ENCODE measurements around the gene OR52B2.

The OR52B2 gene

DNA sequence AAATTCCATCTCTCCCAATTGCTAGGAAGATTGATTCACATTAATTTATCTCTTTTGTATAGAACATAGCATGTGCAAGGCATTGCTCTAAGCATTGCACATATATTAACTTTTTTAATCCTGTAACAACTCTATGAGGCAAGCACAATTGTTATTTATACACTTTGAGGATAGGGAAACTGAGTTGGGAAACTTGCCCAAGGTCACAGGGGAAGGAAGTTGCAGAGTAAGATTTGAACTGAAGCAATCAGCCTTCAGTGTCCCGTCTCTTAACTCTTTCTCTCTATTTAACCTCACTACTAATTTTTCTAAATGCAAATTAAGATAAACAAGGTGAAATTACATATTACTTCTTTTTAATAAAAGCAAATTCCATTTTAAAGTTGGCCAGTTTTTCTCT lies 40.5 kb downstream of the OR52B2 start:
- no peaks in the 10 kb centered on the region for H3K36me3 ChIP-seq
- H3K27ac ChIP-seq, result no peak overlapping the region
- no peaks in the 10 kb centered on the region for H3K27me3 ChIP-seq
- DNase-seq, result no peak
- H3K4me3 ChIP-seq, result no peak overlapping the region
- no peaks in the 10 kb centered on the region for H3K9me3 ChIP-seq
- no peaks in the 10 kb centered on the region for H3K4me1 ChIP-seq
- TF ChIP-seq, protein P1, sequence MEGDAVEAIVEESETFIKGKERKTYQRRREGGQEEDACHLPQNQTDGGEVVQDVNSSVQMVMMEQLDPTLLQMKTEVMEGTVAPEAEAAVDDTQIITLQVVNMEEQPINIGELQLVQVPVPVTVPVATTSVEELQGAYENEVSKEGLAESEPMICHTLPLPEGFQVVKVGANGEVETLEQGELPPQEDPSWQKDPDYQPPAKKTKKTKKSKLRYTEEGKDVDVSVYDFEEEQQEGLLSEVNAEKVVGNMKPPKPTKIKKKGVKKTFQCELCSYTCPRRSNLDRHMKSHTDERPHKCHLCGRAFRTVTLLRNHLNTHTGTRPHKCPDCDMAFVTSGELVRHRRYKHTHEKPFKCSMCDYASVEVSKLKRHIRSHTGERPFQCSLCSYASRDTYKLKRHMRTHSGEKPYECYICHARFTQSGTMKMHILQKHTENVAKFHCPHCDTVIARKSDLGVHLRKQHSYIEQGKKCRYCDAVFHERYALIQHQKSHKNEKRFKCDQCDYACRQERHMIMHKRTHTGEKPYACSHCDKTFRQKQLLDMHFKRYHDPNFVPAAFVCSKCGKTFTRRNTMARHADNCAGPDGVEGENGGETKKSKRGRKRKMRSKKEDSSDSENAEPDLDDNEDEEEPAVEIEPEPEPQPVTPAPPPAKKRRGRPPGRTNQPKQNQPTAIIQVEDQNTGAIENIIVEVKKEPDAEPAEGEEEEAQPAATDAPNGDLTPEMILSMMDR (IDR thresholded peaks at IDR 0.05), result no peak
- intact Hi-C loops (cut with DNase I; ENCODE audit: low total_unique reads), result no loop called here

DNA sequence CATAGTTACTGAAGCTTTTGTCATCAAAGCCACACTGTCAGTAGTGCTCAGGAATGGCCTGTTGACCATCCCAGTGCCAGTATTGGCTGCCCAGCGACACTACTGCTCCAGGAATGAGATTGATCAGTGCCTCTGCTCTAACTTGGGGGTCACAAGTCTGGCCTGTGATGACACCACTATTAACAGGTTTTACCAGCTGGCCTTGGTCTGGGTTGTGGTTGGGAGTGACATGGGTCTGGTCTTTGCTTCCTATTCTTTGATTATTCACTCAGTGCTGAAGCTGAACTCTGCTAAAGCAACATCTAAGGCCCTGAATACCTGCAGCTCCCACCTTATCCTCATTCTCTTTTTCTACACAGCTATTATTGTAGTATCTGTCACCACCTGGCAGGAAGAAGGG lies 41.1 kb downstream of the OR52B2 start:
- DNase-seq, result no peak
- Histone ChIP-seq H3K27ac (no peak overlapping the region), H3K4me3 (no peak overlapping the region), H3K4me1 (no peaks in the 10 kb centered on the region), H3K9me3 (no peaks in the 10 kb centered on the region), H3K36me3 (no peaks in the 10 kb centered on the region), H3K27me3 (no peaks in the 10 kb centered on the region)
- intact Hi-C loops (cut with DNase I; ENCODE audit: low total_unique reads), result no loop called here
- TF ChIP-seq, protein P1 (IDR thresholded peaks at IDR 0.05), result no peak

DNA sequence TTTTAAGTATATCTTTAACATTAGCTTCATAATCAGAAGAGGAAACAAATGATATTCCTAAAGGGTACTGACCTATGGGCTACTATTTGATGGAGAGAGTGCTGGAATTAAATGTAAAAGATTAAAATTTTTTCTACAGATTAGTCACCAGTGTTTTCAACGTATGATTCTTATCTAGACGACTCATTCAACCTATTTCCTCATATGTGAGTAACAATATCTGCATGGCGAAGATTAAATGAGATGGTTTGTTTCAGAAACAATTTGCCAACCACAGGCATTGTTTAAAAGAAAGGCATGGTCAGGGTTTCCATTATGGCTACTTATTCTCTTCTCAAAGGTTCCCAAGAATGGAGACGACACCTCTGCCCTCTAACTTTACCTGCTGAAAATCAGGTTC lies 42.2 kb downstream of the OR52B2 start:
- H3K27ac ChIP-seq, result no peak overlapping the region
- TF ChIP-seq, protein P1 (IDR thresholded peaks at IDR 0.05), result no peak
- H3K36me3 ChIP-seq, result no peaks in the 10 kb centered on the region
- no peak for DNase-seq
- H3K27me3 ChIP-seq, result no peaks in the 10 kb centered on the region
- no peaks in the 10 kb centered on the region for H3K9me3 ChIP-seq
- no peaks in the 10 kb centered on the region for H3K4me1 ChIP-seq
- intact Hi-C loops (cut with DNase I; ENCODE audit: low total_unique reads), result no loop called here
- H3K4me3 ChIP-seq, result no peak overlapping the region

DNA sequence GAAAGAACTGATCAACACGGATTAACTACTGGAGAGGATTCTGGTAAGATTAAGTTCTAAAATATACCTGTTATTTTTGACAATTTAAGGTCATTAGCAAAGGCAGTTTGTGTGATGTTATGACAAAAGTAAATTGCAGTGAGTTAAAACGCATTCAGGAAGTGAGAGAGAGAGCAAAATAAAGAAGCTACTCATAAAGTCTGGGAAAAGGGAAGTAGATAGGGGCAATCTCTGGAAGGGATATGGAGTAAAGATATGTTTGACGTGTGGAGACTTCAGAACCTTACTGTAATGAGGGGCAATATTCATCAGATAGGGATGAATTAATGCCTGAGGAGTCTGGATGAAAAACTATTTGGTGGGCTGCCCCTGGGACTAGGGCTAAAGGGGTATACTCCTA lies 45.9 kb downstream of the OR52B2 start:
- intact Hi-C loops (cut with DNase I; ENCODE audit: low total_unique reads), result no loop called here
- no peak overlapping the region for H3K27ac ChIP-seq
- no peaks in the 10 kb centered on the region for H3K36me3 ChIP-seq
- H3K4me3 ChIP-seq, result no peak overlapping the region
- no peaks in the 10 kb centered on the region for H3K27me3 ChIP-seq
- no peaks in the 10 kb centered on the region for H3K4me1 ChIP-seq
- TF ChIP-seq, protein P1 (IDR thresholded peaks at IDR 0.05), result no peak
- no peaks in the 10 kb centered on the region for H3K9me3 ChIP-seq
- no peak for DNase-seq

Measured in tibial artery (tissue), 4 donors.